ENCODE measurements around the gene PSMD7.

DNA sequence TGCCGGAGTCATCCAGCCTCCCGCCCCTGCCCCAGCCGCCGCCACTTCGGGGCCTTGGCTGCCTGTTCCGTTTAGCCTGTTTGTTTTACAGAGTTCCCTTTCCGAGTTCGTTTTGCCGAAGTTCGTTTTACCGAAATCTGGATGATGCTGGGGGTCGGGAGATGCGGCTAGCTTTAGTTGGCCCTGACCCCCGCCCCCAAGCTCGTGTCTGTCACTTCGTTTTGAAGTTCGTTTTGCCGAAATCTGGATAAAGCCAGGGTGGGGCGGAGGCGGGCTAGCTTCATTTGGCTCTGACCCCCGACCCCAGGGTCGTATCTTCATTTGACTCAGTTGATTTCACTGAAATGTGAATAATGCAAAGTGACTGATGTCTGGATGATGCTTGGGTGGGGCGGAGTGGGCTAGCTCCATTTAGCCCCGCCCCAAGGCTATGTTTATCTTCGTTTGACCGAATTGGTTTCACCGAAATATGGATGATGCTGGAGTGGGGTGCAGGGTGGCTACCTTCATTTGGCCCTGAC, 591 bp downstream of the PSMD7 start:
- no peak for TF ChIP-seq POLR2A (IDR thresholded peaks at IDR 0.05)
- TF ChIP-seq, protein P1, sequence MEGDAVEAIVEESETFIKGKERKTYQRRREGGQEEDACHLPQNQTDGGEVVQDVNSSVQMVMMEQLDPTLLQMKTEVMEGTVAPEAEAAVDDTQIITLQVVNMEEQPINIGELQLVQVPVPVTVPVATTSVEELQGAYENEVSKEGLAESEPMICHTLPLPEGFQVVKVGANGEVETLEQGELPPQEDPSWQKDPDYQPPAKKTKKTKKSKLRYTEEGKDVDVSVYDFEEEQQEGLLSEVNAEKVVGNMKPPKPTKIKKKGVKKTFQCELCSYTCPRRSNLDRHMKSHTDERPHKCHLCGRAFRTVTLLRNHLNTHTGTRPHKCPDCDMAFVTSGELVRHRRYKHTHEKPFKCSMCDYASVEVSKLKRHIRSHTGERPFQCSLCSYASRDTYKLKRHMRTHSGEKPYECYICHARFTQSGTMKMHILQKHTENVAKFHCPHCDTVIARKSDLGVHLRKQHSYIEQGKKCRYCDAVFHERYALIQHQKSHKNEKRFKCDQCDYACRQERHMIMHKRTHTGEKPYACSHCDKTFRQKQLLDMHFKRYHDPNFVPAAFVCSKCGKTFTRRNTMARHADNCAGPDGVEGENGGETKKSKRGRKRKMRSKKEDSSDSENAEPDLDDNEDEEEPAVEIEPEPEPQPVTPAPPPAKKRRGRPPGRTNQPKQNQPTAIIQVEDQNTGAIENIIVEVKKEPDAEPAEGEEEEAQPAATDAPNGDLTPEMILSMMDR (IDR thresholded peaks at IDR 0.05), result no peak
